K562 (cell line): ENCODE data around the gene TMC4. TPM values are rescaled to one million over a fixed set of nuclear protein-coding genes. Genes with fewer than 3 reads are reported as not detected.
A peak's percentile ranks its signal among the peaks of the same experiment; 100 is the strongest.

Experiments used
- CEBPB ChIP-seq: fragments of 450-650 bp; IDR thresholded peaks from 2 replicates; pipeline ENCODE4 v1.6.1; 2016; ENCODE audit warnings: missing genetic modification characterization, missing compliant biosample characterization
- CUX1 ChIP-seq: fragments of 200-800 bp; sonication (Bioruptor generic); IDR thresholded peaks from 2 replicates; pipeline ENCODE4 v1.6.1; 2016; ENCODE audit warnings: missing genetic modification characterization, missing compliant biosample characterization
- GTF3C2 ChIP-seq: IDR thresholded peaks from 3 replicates; pipeline ENCODE4 v1.6.1; 2011; ENCODE audit warnings: borderline replicate concordance, mild to moderate bottlenecking, moderate library complexity; ENCODE audit not compliant: insufficient read length; ENCODE audit errors: extremely low read depth
- HNRNPH1 ChIP-seq: fragments of 200-400 bp; formaldehyde crosslinking; optimal IDR thresholded peaks from 2 replicates; pipeline ENCODE3; 2017; ENCODE audit warnings: low read depth, mild to moderate bottlenecking, low read length, moderate library complexity
- L3MBTL2 ChIP-seq: fragments of 450-650 bp; IDR thresholded peaks from 2 replicates; pipeline ENCODE4 v1.6.1; 2016; ENCODE audit warnings: mild to moderate bottlenecking, moderate library complexity
- RAD21 ChIP-seq, 2 experiments: fragments of 250-450 bp in 1 of 2; fragments of 450-650 bp in 1 of 2; sonication (Bioruptor Pico) in 1 of 2; formaldehyde crosslinking in 1 of 2; IDR thresholded peaks in 1 of 2; conservative IDR thresholded peaks in 1 of 2; 2 replicates each; pipeline versions ENCODE4 v1.4.0 to v1.8.0; 2020 to 2022; ENCODE audit warnings: mild to moderate bottlenecking in 2 of 2, moderate library complexity in 1 of 2
- RB1 ChIP-seq: fragments of 450-650 bp; IDR thresholded peaks from 2 replicates; pipeline ENCODE4 v1.6.1; 2017; ENCODE audit warnings: low read depth, mild to moderate bottlenecking
- ZBED1 ChIP-seq: IDR thresholded peaks from 2 replicates; pipeline ENCODE4 v1.6.1; 2014
- ZNF518B ChIP-seq: fragments of 250-450 bp; sonication (Bioruptor Pico); IDR thresholded peaks from 2 replicates; pipeline ENCODE4 v1.5.0; 2021; ENCODE audit warnings: mild to moderate bottlenecking, moderate library complexity
- ZNF57 ChIP-seq: fragments of 450-650 bp; formaldehyde crosslinking; IDR thresholded peaks from 2 replicates; pipeline ENCODE4 v1.4.0; 2020; ENCODE audit warnings: mild to moderate bottlenecking, moderate library complexity
- polyA plus RNA-seq, 8 experiments: library from polyadenylated mRNA; depleted of rRNA in 4 of 8; stranded (reverse) in 5 of 8; unstranded in 3 of 8; fragments of >200 nt; fragmentation: Nextera tagmentation in 2 of 8; fragmentation: Illumina TruSeq in 1 of 8; extraction: Ambion mirVana in 2 of 8; extraction: Trizol in 1 of 8; gene quantifications; 2 replicates each; pipeline versions ENCODE4 v1.2.1 to v1.2.3, GENCODE V29; 2011 to 2014; ENCODE audit warnings: inconsistent platforms in 1 of 8, missing spikeins in 1 of 8
- total RNA-seq, 7 experiments: library from RNA; depleted of rRNA in 6 of 7; stranded (reverse); fragments of >200 nt in 6 of 7; fragmentation: Illumina TruSeq in 2 of 7; extraction: Trizol in 2 of 7; gene quantifications; 2 replicates each; pipeline versions ENCODE4 v1.2.1 to v1.2.3, GENCODE V29; 2011 to 2021; ENCODE audit warnings: low replicate concordance in 1 of 7

Gene TMC4
- total and polyA plus RNA-seq, 9 of the 15 experiments (the other 6 are each of a cell fraction or from before 2014, with no cell fraction given): 0.12 to 0.79 (median 0.36) TPM; not detected in 2

DNA sequence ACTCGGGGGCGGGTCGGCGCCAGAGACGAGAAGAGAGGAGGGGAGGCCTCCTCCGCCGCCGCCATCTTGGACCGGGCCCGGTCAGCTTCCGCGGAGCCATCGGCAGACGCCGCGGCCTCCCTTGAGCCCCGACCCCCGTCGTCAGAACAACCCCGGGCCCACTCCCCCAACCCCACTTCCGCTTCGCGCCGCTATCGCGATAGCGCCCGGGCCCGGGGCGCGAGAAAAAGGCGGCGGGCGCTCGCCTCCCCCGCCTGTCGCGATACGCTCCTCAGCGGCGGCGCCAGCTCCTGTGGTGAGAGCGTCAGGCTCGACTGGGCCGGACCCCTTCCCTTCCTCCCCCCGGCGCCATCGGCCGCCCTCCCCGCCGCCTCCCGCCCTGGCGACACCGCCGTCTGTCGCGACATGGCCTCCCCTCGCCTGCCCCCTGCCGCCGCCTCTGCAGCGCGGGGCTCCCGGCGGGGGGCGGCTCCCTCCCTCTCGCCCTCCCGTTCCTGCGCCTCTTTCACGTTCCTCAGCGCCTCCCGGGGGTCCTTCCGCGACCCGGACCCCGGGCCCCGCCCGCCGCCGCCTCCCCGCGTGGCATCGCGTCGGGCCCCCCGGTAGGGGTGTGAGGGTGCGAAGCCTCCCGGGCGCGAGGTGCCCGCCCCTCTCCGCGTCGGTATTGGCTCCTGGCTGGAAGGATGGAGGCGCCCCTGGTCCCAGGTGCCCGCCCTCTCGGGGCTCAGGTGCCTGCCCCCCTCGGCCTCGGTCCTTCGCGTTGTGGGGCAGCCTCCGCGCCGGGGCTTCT, 35.1 kb downstream of the TMC4 start, which contains the start of gene CNOT3 (continued):
- TF ChIP-seq HNRNPH1: no peak
- no peak for TF ChIP-seq CUX1 (CRISPR knock-in tag)
- TF ChIP-seq ZBED1: peak; percentile 100
- peak; percentile 85 for TF ChIP-seq L3MBTL2
- TF ChIP-seq GTF3C2: no peak
- no peak for TF ChIP-seq RAD21 (CRISPR knock-in tag; conservative IDR thresholded peaks at IDR 0.05 in 1 of 2, IDR thresholded peaks at IDR 0.05 in 1 of 2)
- peak; percentile 13; the same call in 1 of the 2 replicates for TF ChIP-seq RB1
- no peak for TF ChIP-seq ZNF518B (CRISPR knock-in tag)
- no peak for TF ChIP-seq ZNF57
- no peak for TF ChIP-seq CEBPB
